Adipocyte (in vitro differentiated cells): ENCODE measurements around the gene TSPY10.
"Not testable (repeated sequence)": the region's sequence is repeated elsewhere in the genome, so short reads cannot be mapped to it uniquely, and the experiment has no call there.

Experiments
- DNase-seq: peaks from one replicate; pipeline ENCODE4 v3.0.0-alpha.2; 2015; ENCODE audit warnings: low read depth
- H3K27me3 ChIP-seq: replicated peaks from 2 replicates; pipeline ENCODE4 v1.7.0; 2013; ENCODE audit warnings: mild to moderate bottlenecking, low read length, moderate library complexity; ENCODE audit not compliant: control insufficient read depth, insufficient read depth
- H3K36me3 ChIP-seq: 2 replicates; pipeline ENCODE4 v1.7.0; 2013; ENCODE audit warnings: low read length, mild to moderate bottlenecking, moderate library complexity; ENCODE audit not compliant: control insufficient read depth, insufficient read depth, severe bottlenecking
- H3K4me1 ChIP-seq: 2 replicates; pipeline ENCODE4 v1.7.0; 2013; ENCODE audit warnings: mild to moderate bottlenecking, low read length, moderate library complexity; ENCODE audit not compliant: control insufficient read depth, insufficient read depth
- H3K4me3 ChIP-seq: 2 replicates; pipeline ENCODE4 v1.7.0; 2013; ENCODE audit warnings: mild to moderate bottlenecking, low read length, moderate library complexity
- H3K9ac ChIP-seq: 2 replicates; pipeline ENCODE4 v1.7.0; 2013; ENCODE audit warnings: mild to moderate bottlenecking, low read length, moderate library complexity
- H3K9me3 ChIP-seq: 2 replicates; pipeline ENCODE4 v1.7.0; 2013; ENCODE audit warnings: mild to moderate bottlenecking, low read length, moderate library complexity; ENCODE audit not compliant: control insufficient read depth

Gene TSPY10

GRCh38 chrY:9527580-9527979 lies at the start of gene TSPY10:
TSPY10 (plus strand) TSS chrY:9527880; CDS start chrY:9527926, 46 bp downstream.
- DNase-seq, H3K9ac ChIP-seq, H3K9me3 ChIP-seq, H3K36me3 ChIP-seq, H3K4me1 ChIP-seq, H3K27me3 ChIP-seq, H3K4me3 ChIP-seq: not testable (repeated sequence)

GRCh38 chrY:9486967-9487366 lies 40.7 kb upstream of the TSPY10 start, which contains the start of gene TSPY9:
TSPY9 (plus strand) TSS chrY:9487267; CDS start chrY:9487313, 46 bp downstream.
- not testable (repeated sequence) for H3K36me3 ChIP-seq, H3K27me3 ChIP-seq, H3K4me3 ChIP-seq, H3K4me1 ChIP-seq, H3K9me3 ChIP-seq, H3K9ac ChIP-seq, DNase-seq

GRCh38 chrY:9504396-9504795 lies 23.3 kb upstream of the TSPY10 start:
- not testable (repeated sequence) for H3K36me3 ChIP-seq, H3K27me3 ChIP-seq, H3K4me1 ChIP-seq, H3K9me3 ChIP-seq, H3K4me3 ChIP-seq, DNase-seq, H3K9ac ChIP-seq

GRCh38 chrY:9516287-9516686 lies 11.4 kb upstream of the TSPY10 start:
- H3K36me3 ChIP-seq, DNase-seq, H3K27me3 ChIP-seq, H3K4me3 ChIP-seq, H3K9ac ChIP-seq, H3K9me3 ChIP-seq, H3K4me1 ChIP-seq: not testable (repeated sequence)
